CD4-positive, alpha-beta T cell treated with Interleukin-17A for 1 hour (primary cell): ENCODE results near the gene IZUMO1.
"Not testable (repeated sequence)": the region's sequence is repeated elsewhere in the genome, so short reads cannot be mapped to it uniquely, and the experiment has no call there.

Experiments used
- DNase-seq: peaks from one replicate; pipeline ENCODE4 v3.0.0-alpha.2; 2020

Gene IZUMO1

GRCh38 chr19:48711106-48711662, 35.5 kb downstream of the IZUMO1 start:
- DNase-seq, result no peak

DNA sequence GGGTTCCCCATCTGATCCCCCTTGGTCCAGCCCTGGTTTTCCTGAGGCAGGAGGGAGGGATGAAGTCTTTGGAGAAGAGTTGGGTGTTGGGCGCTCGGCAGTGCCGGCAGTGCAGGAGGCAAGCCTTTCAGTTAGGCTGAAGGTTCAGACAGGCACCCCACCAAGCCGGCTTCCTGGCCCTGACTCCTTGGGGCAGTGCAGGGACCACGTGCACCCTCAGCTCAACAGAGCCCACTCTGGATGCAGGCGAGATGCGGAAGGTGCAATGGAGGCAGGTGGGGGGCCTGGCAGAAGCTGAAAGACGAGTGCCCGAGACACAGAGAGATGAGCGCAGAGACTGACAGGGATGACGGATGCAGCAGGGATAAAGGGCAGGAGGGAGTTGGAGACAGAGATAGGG, 38.2 kb downstream of the IZUMO1 start:
- DNase-seq, result no peak

- no peak for DNase-seq
Measured at GRCh38 chr19:48705431-48705830, 41.3 kb downstream of the IZUMO1 start.

- DNase-seq, result no peak
Measured at GRCh38 chr19:48703316-48703715, 43.4 kb downstream of the IZUMO1 start.

DNA sequence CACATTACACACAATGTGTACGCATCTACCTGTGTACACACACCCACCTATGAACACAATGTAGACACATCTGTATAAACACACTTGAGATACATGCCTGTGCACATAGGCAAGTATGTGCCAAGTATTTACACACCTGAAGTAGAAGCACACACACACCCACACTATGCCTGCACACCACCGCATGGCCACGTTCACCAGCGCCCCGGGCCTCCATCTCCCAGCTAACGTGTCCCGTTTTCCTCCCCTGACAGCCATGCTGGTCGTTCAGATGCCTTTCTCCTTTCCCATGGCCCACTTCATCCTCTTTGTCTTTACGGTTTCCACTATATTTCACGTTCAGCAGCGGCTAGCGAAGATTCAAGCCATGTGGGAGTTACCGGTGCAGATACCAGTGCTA, 44.0 kb downstream of the IZUMO1 start:
- no peak for DNase-seq

- no peak for DNase-seq
Measured at GRCh38 chr19:48698046-48698445, 48.7 kb downstream of the IZUMO1 start.

DNA sequence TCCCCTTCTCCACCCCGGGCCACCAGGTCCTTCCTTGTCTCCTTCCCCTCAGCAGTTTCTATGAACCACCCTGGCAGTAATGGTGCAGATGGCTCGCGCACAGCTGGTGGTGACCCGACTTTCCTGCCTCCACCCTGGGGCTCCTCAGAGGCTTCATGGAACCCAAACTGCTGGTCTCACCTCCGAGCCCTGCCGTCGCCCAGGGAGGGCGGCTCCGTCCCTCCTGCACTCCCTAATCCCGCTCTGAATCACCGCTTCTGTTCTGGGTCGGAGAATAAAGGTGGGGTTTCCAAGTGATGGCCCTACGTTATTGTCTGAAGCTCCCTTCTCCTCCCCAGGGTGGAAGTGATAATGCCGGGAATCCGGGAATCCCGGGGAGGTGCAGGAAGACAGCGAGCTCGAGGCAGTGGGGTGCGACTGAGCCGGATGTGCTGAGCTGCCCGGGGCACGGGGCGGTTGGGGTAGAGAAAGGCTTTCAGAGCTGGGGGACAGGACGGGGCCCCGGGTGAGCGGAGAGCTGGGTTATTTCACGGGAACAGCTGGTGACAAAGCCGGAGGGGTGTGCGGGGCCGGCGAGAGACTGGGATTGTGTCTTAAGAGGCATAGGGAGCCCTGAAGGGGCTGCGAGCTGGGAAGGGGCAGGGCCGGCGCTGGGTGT, 50.2 kb downstream of the IZUMO1 start:
- peak; percentile 9 for DNase-seq

DNA sequence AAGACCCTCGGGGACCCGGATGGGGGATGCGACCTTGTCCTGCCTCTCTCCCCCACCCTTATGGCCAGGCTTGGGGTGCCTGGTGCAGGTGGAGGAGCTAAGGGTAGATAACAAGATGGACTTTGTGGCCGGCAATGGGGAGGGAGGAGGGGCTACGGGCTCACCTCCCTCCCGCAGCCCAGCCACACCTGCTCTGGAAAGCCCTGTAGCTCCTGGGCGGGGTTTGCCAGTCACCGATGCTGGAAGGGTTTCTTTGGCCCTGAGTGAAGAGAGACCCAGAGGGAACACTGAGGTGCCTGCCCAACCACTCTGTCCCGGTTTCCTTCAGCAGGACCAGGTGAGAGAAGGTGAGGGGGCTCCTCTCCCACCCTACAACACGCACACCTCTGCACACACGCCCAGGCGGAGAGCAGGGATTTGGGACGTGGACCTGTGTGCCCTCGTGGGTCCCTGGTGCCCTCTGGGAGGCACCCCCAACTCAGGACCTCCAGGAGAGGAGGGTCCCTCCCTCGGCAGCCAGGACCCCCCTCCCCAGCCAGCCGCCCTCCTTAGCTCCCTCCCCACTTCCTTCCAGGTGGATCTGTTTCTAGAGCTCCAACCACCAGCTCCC, 50.9 kb downstream of the IZUMO1 start, which contains the start of gene FUT2:
Gene FUT2 (plus strand): TSS at position 229 of the 610 bp plus-strand sequence. CDS start 6,986 bp downstream, outside the sequence.
- DNase-seq, result no peak

- DNase-seq, result not testable (repeated sequence)
Measured at GRCh38 chr19:48693629-48694028, 53.1 kb downstream of the IZUMO1 start.
